HUES64 (cell line): ENCODE measurements around the gene SAPCD2.

Experiments
- H3K27ac ChIP-seq: 2 replicates; pipeline ENCODE4 v1.7.0; 2013; ENCODE audit warnings: low read depth, low read length, inconsistent platforms
- H3K27me3 ChIP-seq: 2 replicates; pipeline ENCODE4 v1.6.1; 2013; ENCODE audit warnings: mild to moderate bottlenecking, low read length; ENCODE audit not compliant: insufficient read depth
- H3K36me3 ChIP-seq: 2 replicates; pipeline ENCODE4 v1.6.1; 2013; ENCODE audit warnings: mild to moderate bottlenecking, low read length; ENCODE audit not compliant: insufficient read depth
- H3K4me1 ChIP-seq: 2 replicates; pipeline ENCODE4 v1.6.1; 2013; ENCODE audit warnings: mild to moderate bottlenecking, low read length, moderate library complexity; ENCODE audit not compliant: insufficient read depth
- H3K4me3 ChIP-seq: 2 replicates; pipeline ENCODE4 v1.5.1; 2013; ENCODE audit warnings: mild to moderate bottlenecking, low read length, moderate library complexity
- H3K9ac ChIP-seq: 2 replicates; pipeline ENCODE4 v1.6.1; 2013; ENCODE audit warnings: mild to moderate bottlenecking, low read depth, low read length
- H3K9me3 ChIP-seq: 2 replicates; pipeline ENCODE4 v1.6.1; 2013; ENCODE audit warnings: low read depth, low read length; ENCODE audit not compliant: insufficient read depth
- WGBS: fragments of 150-250, 120-280 bp; methylation state at CpG from one replicate; pipeline ENCODE4 v1.1.7; 2013; ENCODE audit warnings: missing lambda C conversion rate; 5-methylcytosine and 5-hydroxymethylcytosine counted together

The SAPCD2 gene

GRCh38 chr9:137058521-137059234 lies 11.7 kb downstream of the SAPCD2 start:
- Histone ChIP-seq H3K27ac (no peak overlapping the region), H3K27me3 (peaks cover 24% of the 10 kb centered on the region), H3K4me1 (no peaks in the 10 kb centered on the region), H3K36me3 (no peaks in the 10 kb centered on the region), H3K9me3 (no peaks in the 10 kb centered on the region), H3K9ac (no peak overlapping the region), H3K4me3 (no peak overlapping the region)
- WGBS: 82% methylated on average over 9 of the region's 9 CpGs

- Histone ChIP-seq H3K4me3 (no peak overlapping the region), H3K27ac (no peak overlapping the region), H3K27me3 (peaks cover 36% of the 10 kb centered on the region), H3K9me3 (no peaks in the 10 kb centered on the region), H3K4me1 (no peaks in the 10 kb centered on the region), H3K36me3 (no peaks in the 10 kb centered on the region), H3K9ac (no peak overlapping the region)
- WGBS: 90% methylated on average over 15 of the region's 16 CpGs
Measured at GRCh38 chr9:137057545-137057944, 12.8 kb downstream of the SAPCD2 start.

- Histone ChIP-seq H3K4me1 (no peaks in the 10 kb centered on the region), H3K4me3 (no peak overlapping the region), H3K36me3 (no peaks in the 10 kb centered on the region), H3K27ac (no peak overlapping the region), H3K27me3 (peaks cover 42% of the 10 kb centered on the region), H3K9ac (no peak overlapping the region), H3K9me3 (no peaks in the 10 kb centered on the region)
- 93% methylated on average over 17 of the region's 17 CpGs for WGBS
Measured at GRCh38 chr9:137056739-137057415, 13.5 kb downstream of the SAPCD2 start.

- no peak overlapping the region for H3K9ac ChIP-seq
- H3K9me3 ChIP-seq: no peaks in the 10 kb centered on the region
- H3K27ac ChIP-seq: no peak overlapping the region
- H3K36me3 ChIP-seq: no peaks in the 10 kb centered on the region
- H3K27me3 ChIP-seq: peaks cover 53% of the 10 kb centered on the region
- H3K4me3 ChIP-seq: no peak overlapping the region
- WGBS: 74% methylated on average over 28 of the region's 28 CpGs
- no peaks in the 10 kb centered on the region for H3K4me1 ChIP-seq
Measured at GRCh38 chr9:137055385-137056364, 14.7 kb downstream of the SAPCD2 start.

GRCh38 chr9:137054932-137055384 lies 15.4 kb downstream of the SAPCD2 start:
- Histone ChIP-seq H3K9ac (no peak overlapping the region; the same call in 1 of the 2 replicates), H3K27ac (no peak overlapping the region), H3K27me3 (peaks cover 60% of the 10 kb centered on the region), H3K4me1 (no peaks in the 10 kb centered on the region), H3K36me3 (no peaks in the 10 kb centered on the region), H3K9me3 (no peaks in the 10 kb centered on the region), H3K4me3 (no peak overlapping the region; the same call in 1 of the 2 replicates)
- 90% methylated on average over 17 of the region's 17 CpGs for WGBS

GRCh38 chr9:137053944-137054931 lies 16.1 kb downstream of the SAPCD2 start, which contains the start of gene ENTPD2:
Gene ENTPD2 (minus strand): TSS chr9:137054061. CDS start chr9:137053997, 64 bp downstream.
- H3K4me3 ChIP-seq: peak within 1 kb of the TSS; percentile 50
- 15% methylated on average over 90 of the region's 90 CpGs for WGBS
- H3K36me3 ChIP-seq: no peaks in the 10 kb centered on the region
- H3K27ac ChIP-seq: no peak within 1 kb of the TSS
- H3K27me3 ChIP-seq: peaks cover 68% of the 10 kb centered on the region
- H3K4me1 ChIP-seq: no peaks in the 10 kb centered on the region
- no peak within 1 kb of the TSS; the same call in 1 of the 2 replicates for H3K9ac ChIP-seq
- no peaks in the 10 kb centered on the region for H3K9me3 ChIP-seq

- Histone ChIP-seq H3K36me3 (no peaks in the 10 kb centered on the region), H3K9me3 (no peaks in the 10 kb centered on the region), H3K4me3 (peak overlapping the region; percentile 50), H3K4me1 (no peaks in the 10 kb centered on the region), H3K27ac (no peak overlapping the region), H3K9ac (no peak overlapping the region), H3K27me3 (peaks cover 75% of the 10 kb centered on the region)
- 14% methylated on average over 71 of the region's 71 CpGs for WGBS
Measured at GRCh38 chr9:137052998-137053943, 17.1 kb downstream of the SAPCD2 start.

GRCh38 chr9:137052293-137052692 lies 18.1 kb downstream of the SAPCD2 start:
- no peak overlapping the region for H3K4me3 ChIP-seq
- H3K27ac ChIP-seq: no peak overlapping the region
- no peak overlapping the region for H3K9ac ChIP-seq
- no peaks in the 10 kb centered on the region for H3K9me3 ChIP-seq
- H3K27me3 ChIP-seq: peaks cover 85% of the 10 kb centered on the region
- no peaks in the 10 kb centered on the region for H3K4me1 ChIP-seq
- WGBS: 72% methylated on average over 7 of the region's 8 CpGs
- no peaks in the 10 kb centered on the region for H3K36me3 ChIP-seq

- no peak overlapping the region for H3K9ac ChIP-seq
- WGBS: 92% methylated on average over 17 of the region's 17 CpGs
- no peak overlapping the region for H3K27ac ChIP-seq
- peaks cover 92% of the 10 kb centered on the region for H3K27me3 ChIP-seq
- no peaks in the 10 kb centered on the region for H3K9me3 ChIP-seq
- H3K4me3 ChIP-seq: no peak overlapping the region
- H3K36me3 ChIP-seq: no peaks in the 10 kb centered on the region
- H3K4me1 ChIP-seq: no peaks in the 10 kb centered on the region
Measured at GRCh38 chr9:137051145-137051724, 19.1 kb downstream of the SAPCD2 start.
